Cardiac muscle cell (in vitro differentiated cells and primary cell): Measurements from ENCODE around the gene LDLR. TPM values are rescaled to one million over a fixed set of nuclear protein-coding genes. Genes with fewer than 3 reads are reported as not detected.

Experiments used
- DNase-seq, 2 donors: peaks; one replicate each; pipeline versions ENCODE4 v3.0.0 to v3.0.0-alpha.2; 2010 to 2017; ENCODE audit warnings: low read depth in 1 of 2, low spot score in 1 of 2
- H3K27ac ChIP-seq: fragments of 200-600 bp; sonication (generic); 2 replicates; pipeline ENCODE4 v1.5.1; 2016
- H3K27me3 ChIP-seq: fragments of 200-600 bp; sonication (generic); 2 replicates; pipeline ENCODE4 v1.6.0; 2016; ENCODE audit warnings: control low read depth
- H3K36me3 ChIP-seq: fragments of 200-600 bp; sonication (generic); 2 replicates; pipeline ENCODE4 v1.5.1; 2016; ENCODE audit warnings: control low read depth
- H3K4me1 ChIP-seq: fragments of 200-600 bp; sonication (generic); 2 replicates; pipeline ENCODE4 v1.8.1; 2017; ENCODE audit warnings: low read depth, mild to moderate bottlenecking, mixed run types
- H3K4me3 ChIP-seq: fragments of 200-600 bp; sonication (generic); 2 replicates; pipeline ENCODE4 v1.5.1; 2016; ENCODE audit warnings: mild to moderate bottlenecking
- H3K9me3 ChIP-seq: fragments of 200-600 bp; sonication (generic); 2 replicates; pipeline ENCODE4 v1.5.1; 2017; ENCODE audit warnings: low read depth, mild to moderate bottlenecking, control low read depth
- CTCF ChIP-seq: IDR thresholded peaks from 2 replicates; pipeline ENCODE4 v1.5.1; 2012; ENCODE audit warnings: low read depth, mild to moderate bottlenecking, low read length
- polyA plus RNA-seq: library from polyadenylated mRNA; unstranded; fragments of >200 nt; fragmentation: Nextera tagmentation; extraction: Ambion mirVana; gene quantifications from 2 replicates; pipeline ENCODE4 v1.2.1, GENCODE V29; 2016
- total RNA-seq: library from RNA; depleted of rRNA; stranded (reverse); fragments of >200 nt; gene quantifications from 2 replicates; pipeline ENCODE4 v1.2.3, GENCODE V29; 2016

The LDLR gene
- total and polyA plus RNA-seq, 2 experiments from 2014 or later, result 98.6 to 107 TPM

- no peak for DNase-seq
- Histone ChIP-seq H3K36me3 (no peaks in the 10 kb centered on the region), H3K9me3 (no peaks in the 10 kb centered on the region), H3K4me3 (no peak overlapping the region), H3K27ac (no peak overlapping the region), H3K4me1 (no peaks in the 10 kb centered on the region), H3K27me3 (no peaks in the 10 kb centered on the region)
- TF ChIP-seq CTCF, result no peak
These were observed 92.2 kb downstream of the LDLR start for GRCh38 chr19:11181488-11181887.

Other genes starting within 250 kb of the LDLR start
- 0.33 TPM in 1 of 2 replicates, not detected in the other for gene C19orf38, start 241.0 kb upstream of the LDLR start, total RNA-seq
- gene C19orf38, start 241.0 kb upstream of the LDLR start, polyA plus RNA-seq, result 0.64 and 1.1 TPM in 2 replicates
- gene CARM1, start 217.9 kb upstream of the LDLR start, total RNA-seq, result 90.7 and 92.6 TPM in 2 replicates
- 46.8 and 81.2 TPM in 2 replicates for gene CARM1, start 217.9 kb upstream of the LDLR start, polyA plus RNA-seq
- 67.2 and 69.9 TPM in 2 replicates for gene YIPF2, start 160.8 kb upstream of the LDLR start, total RNA-seq
- gene YIPF2, start 160.8 kb upstream of the LDLR start, polyA plus RNA-seq, result 32.9 and 38.9 TPM in 2 replicates
- 52.2 and 54.5 TPM in 2 replicates for gene TIMM29, start 160.7 kb upstream of the LDLR start, total RNA-seq
- 31.3 and 41.7 TPM in 2 replicates for gene TIMM29, start 160.7 kb upstream of the LDLR start, polyA plus RNA-seq
- gene SMARCA4, start 128.4 kb upstream of the LDLR start, total RNA-seq, result 135 and 212 TPM in 2 replicates
- gene SMARCA4, start 128.4 kb upstream of the LDLR start, polyA plus RNA-seq, result 178 and 181 TPM in 2 replicates
- 15.8 and 127 TPM in 2 replicates for gene SPC24, start 66.3 kb downstream of the LDLR start, total RNA-seq
- gene SPC24, start 66.3 kb downstream of the LDLR start, polyA plus RNA-seq, result 7.1 and 25.8 TPM in 2 replicates
- 73.0 and 106 TPM in 2 replicates for gene KANK2, start 108.1 kb downstream of the LDLR start, total RNA-seq
- gene KANK2, start 108.1 kb downstream of the LDLR start, polyA plus RNA-seq, result 38.9 and 43.9 TPM in 2 replicates
- gene ANGPTL8, start 150.2 kb downstream of the LDLR start, total RNA-seq, result 1.5 TPM in 1 of 2 replicates, not detected in the other
- gene ANGPTL8, start 150.2 kb downstream of the LDLR start, polyA plus RNA-seq, result 0.71 and 1.7 TPM in 2 replicates
- gene DOCK6, start 173.1 kb downstream of the LDLR start, total RNA-seq, result 9.1 and 75.6 TPM in 2 replicates
- gene DOCK6, start 173.1 kb downstream of the LDLR start, polyA plus RNA-seq, result 12.2 and 21.5 TPM in 2 replicates
- not detected in 2 replicates for gene TSPAN16, start 206.7 kb downstream of the LDLR start, total RNA-seq
- gene TSPAN16, start 206.7 kb downstream of the LDLR start, polyA plus RNA-seq, result not detected in 2 replicates